Ovary (tissue), 9 donors: Measurements from ENCODE around the gene LCLAT1. TPM values are rescaled to one million over a fixed set of nuclear protein-coding genes. Genes with fewer than 3 reads are reported as not detected.

Experiments used
- DNase-seq, 5 donors: peaks; one replicate each; pipeline ENCODE4 v3.0.0-alpha.2; 2019 to 2020
- H3K27ac ChIP-seq, 2 donors: fragments of 200-600 bp; one replicate each; pipeline versions ENCODE4 v1.5.1 to v1.8.0; 2019 to 2022
- H3K27me3 ChIP-seq: fragments of 200-600 bp; one replicate; pipeline ENCODE4 v1.8.0; 2022
- H3K36me3 ChIP-seq: fragments of 200-600 bp; sonication (generic); one replicate; pipeline ENCODE4 v1.5.1; 2019
- H3K4me1 ChIP-seq: one replicate; pipeline ENCODE4 v1.8.1; 2013; ENCODE audit warnings: mild to moderate bottlenecking, moderate library complexity; ENCODE audit not compliant: insufficient read depth
- H3K4me3 ChIP-seq: fragments of 200-600 bp; sonication (generic); one replicate; pipeline ENCODE4 v1.5.1; 2017
- H3K9me3 ChIP-seq, 2 donors: fragments of 200-600 bp in 1 of 2; sonication (generic) in 1 of 2; one replicate each; pipeline versions ENCODE4 v1.5.1 to v1.8.1; 2013 to 2019; ENCODE audit warnings: mild to moderate bottlenecking in 1 of 2, moderate library complexity in 1 of 2
- CTCF ChIP-seq, 3 donors: fragments of 450-650 bp in 2 of 3; fragments of 200-600 bp in 1 of 3; IDR thresholded peaks; one replicate each; pipeline versions ENCODE4 v1.5.1 to v1.8.0; 2016 to 2022; ENCODE audit warnings: antibody characterized with exemption in 3 of 3, mild to moderate bottlenecking in 1 of 3
- EP300 ChIP-seq: sonication (generic); formaldehyde crosslinking; IDR thresholded peaks from one replicate; pipeline ENCODE4 v1.6.1; 2017; ENCODE audit warnings: antibody characterized with exemption
- POLR2A ChIP-seq: fragments of 450-650 bp; IDR thresholded peaks from one replicate; pipeline ENCODE4 v1.6.1; 2017; ENCODE audit warnings: antibody characterized with exemption, mild to moderate bottlenecking, moderate library complexity
- WGBS, 3 donors: extraction: QIAGEN DNeasy Blood & Tissue Kit in 1 of 3; methylation state at CpG; one replicate each; pipeline versions ENCODE4 v1.1.5 to v1.1.7; 2013 to 2017; 5-methylcytosine and 5-hydroxymethylcytosine counted together
- intact Hi-C, 4 donors: fragments of 100-400 bp; cut with DNase I; formaldehyde crosslinking; loops; one replicate each; pipeline versions ENCODE4 v1.11.0 to v1.15.1; 2022 to 2023
- polyA plus RNA-seq, 2 donors: library from polyadenylated mRNA; stranded (reverse); fragments of 200-250 nt in 1 of 2; fragments of 350-450 nt in 1 of 2; fragmentation: Illumina TruSeq in 1 of 2; extraction: RNeasy Lipid Tissue Mini Kit (QIAGEN cat#74804) in 1 of 2; gene quantifications; one replicate each; pipeline ENCODE4 v1.2.3, GENCODE V29; 2013 to 2014
- total RNA-seq, 7 donors: library from RNA; depleted of rRNA in 2 of 7; stranded (reverse); fragments of >200 nt in 2 of 7; fragmentation: NEBNext Ultra II Directional in 3 of 7; extraction: Animal tissue kit (Norgen Biotek cat#: 25700) in 3 of 7; gene quantifications; one replicate each; pipeline versions ENCODE4 v1.1.0 to v1.2.4, GENCODE V29; 2016 to 2023
- donor health status: DM: no; HTN: no; CAD: no; lungs with moderate emphysema.
- donor health status: DM: no; HTN: no; CAD: no.
- donor health status: Bipolar disorder and iron deficiency.
- donor health status: DM: yes; HTN: yes; CAD: no.
- donor health status: DM: no; HTN: no; CAD: no.
- donor health status: DM: yes; HTN: yes; CAD: no.

Gene LCLAT1
- total and polyA plus RNA-seq, 9 donors = 3.2 to 26.5 (median 22.6) TPM

- peaks cover 6% of the 10 kb centered on the region for H3K4me1 ChIP-seq
- no peaks in the 10 kb centered on the region for H3K27me3 ChIP-seq
- intact Hi-C loops = no loop called here
- no peaks in the 10 kb centered on the region for H3K36me3 ChIP-seq
- TF ChIP-seq POLR2A (no peak), CTCF (IDR thresholded peaks at IDR 0.05) (no peak), EP300 (no peak)
- H3K9me3 ChIP-seq = no peaks in the 10 kb centered on the region
- 2 to 19% (median 2%) methylated on average over 12 of the region's 12 CpGs for WGBS, 3 donors
- DNase-seq = no peak
- peak overlapping the region; percentile 84 for H3K4me3 ChIP-seq
- H3K27ac ChIP-seq = peak overlapping the region; percentile 26 to 71
Observed at GRCh38 chr2:30446602-30447148, 371 bp upstream of the LCLAT1 start.

- TF ChIP-seq CTCF (IDR thresholded peaks at IDR 0.05) (no peak), EP300 (no peak), POLR2A (no peak)
- Histone ChIP-seq H3K4me3 (no peak overlapping the region), H3K36me3 (no peaks in the 10 kb centered on the region), H3K4me1 (peaks cover 6% of the 10 kb centered on the region), H3K27me3 (no peaks in the 10 kb centered on the region), H3K9me3 (no peaks in the 10 kb centered on the region), H3K27ac (no peak overlapping the region)
- DNase-seq = no peak
- 52 to 64% (median 56%) methylated on average over 4 of the region's 4 CpGs for WGBS, 3 donors
- intact Hi-C loops = no loop called here
Observed at GRCh38 chr2:30448308-30448707, 1.3 kb downstream of the LCLAT1 start.

GRCh38 chr2:30448866-30449265, 1.8 kb downstream of the LCLAT1 start:
- WGBS, 3 donors = 83 to 91% (median 88%) methylated on average over 2 of the region's 2 CpGs
- intact Hi-C loops = no loop called here

GRCh38 chr2:30450025-30450424, 3.0 kb downstream of the LCLAT1 start:
- DNase-seq = no peak
- TF ChIP-seq CTCF (IDR thresholded peaks at IDR 0.05) (no peak), EP300 (no peak), POLR2A (no peak)
- intact Hi-C loops = no loop called here
- H3K4me3 ChIP-seq = no peak overlapping the region
- no peaks in the 10 kb centered on the region for H3K9me3 ChIP-seq
- H3K27me3 ChIP-seq = no peaks in the 10 kb centered on the region
- 46 to 100% (median 98%) methylated on average over 1 of the region's 1 CpG for WGBS, 3 donors
- H3K27ac ChIP-seq = no peak overlapping the region
- H3K36me3 ChIP-seq = no peaks in the 10 kb centered on the region
- H3K4me1 ChIP-seq = peaks cover 6% of the 10 kb centered on the region

More at GRCh38 chr2:30448866-30449265, 1.8 kb downstream of the LCLAT1 start:
- DNase-seq = no peak
- H3K4me3 ChIP-seq = no peak overlapping the region
- TF ChIP-seq EP300 = no peak
- TF ChIP-seq POLR2A = no peak
- TF ChIP-seq CTCF (IDR thresholded peaks at IDR 0.05) = no peak
- H3K27me3 ChIP-seq = no peaks in the 10 kb centered on the region
- no peak overlapping the region for H3K27ac ChIP-seq
- no peaks in the 10 kb centered on the region for H3K36me3 ChIP-seq
- H3K9me3 ChIP-seq = no peaks in the 10 kb centered on the region
- H3K4me1 ChIP-seq = peaks cover 6% of the 10 kb centered on the region
